HS-5 (cell line): Measurements from ENCODE around the gene ELOA.
"Not testable (repeated sequence)": the region's sequence is repeated elsewhere in the genome, so short reads cannot be mapped to it uniquely, and the experiment has no call there.

Experiments used
- DNase-seq: peaks from one replicate; pipeline ENCODE4 v3.0.0-alpha.2; 2012; ENCODE audit warnings: low read depth

The ELOA gene

GRCh38 chr1:23801338-23801748 is 58.1 kb downstream of the ELOA start:
- no peak for DNase-seq

- no peak for DNase-seq
These were observed 58.6 kb downstream of the ELOA start for GRCh38 chr1:23801876-23802275.

- not testable (repeated sequence) for DNase-seq
These were observed 59.6 kb downstream of the ELOA start for GRCh38 chr1:23802809-23803342.

GRCh38 chr1:23803674-23804073 is 60.4 kb downstream of the ELOA start:
- no peak for DNase-seq

GRCh38 chr1:23804183-23804835 is 61.0 kb downstream of the ELOA start:
- no peak for DNase-seq

- no peak for DNase-seq
These were observed 61.8 kb downstream of the ELOA start for GRCh38 chr1:23805025-23805424.

GRCh38 chr1:23806280-23806679 is 63.0 kb downstream of the ELOA start:
- DNase-seq: no peak

- DNase-seq: no peak
These were observed 64.2 kb downstream of the ELOA start for GRCh38 chr1:23807453-23807852.

GRCh38 chr1:23809751-23810171 is 66.5 kb downstream of the ELOA start:
- DNase-seq: no peak

- DNase-seq: no peak
These were observed 67.7 kb downstream of the ELOA start for GRCh38 chr1:23810818-23811540.
